Measurements from ENCODE around the gene FLRT2. TPM values are rescaled to one million over a fixed set of nuclear protein-coding genes. Genes with fewer than 3 reads are reported as not detected.

The FLRT2 gene
- total RNA-seq, 1 experiment from 2014 or later: 2.1 TPM

DNA sequence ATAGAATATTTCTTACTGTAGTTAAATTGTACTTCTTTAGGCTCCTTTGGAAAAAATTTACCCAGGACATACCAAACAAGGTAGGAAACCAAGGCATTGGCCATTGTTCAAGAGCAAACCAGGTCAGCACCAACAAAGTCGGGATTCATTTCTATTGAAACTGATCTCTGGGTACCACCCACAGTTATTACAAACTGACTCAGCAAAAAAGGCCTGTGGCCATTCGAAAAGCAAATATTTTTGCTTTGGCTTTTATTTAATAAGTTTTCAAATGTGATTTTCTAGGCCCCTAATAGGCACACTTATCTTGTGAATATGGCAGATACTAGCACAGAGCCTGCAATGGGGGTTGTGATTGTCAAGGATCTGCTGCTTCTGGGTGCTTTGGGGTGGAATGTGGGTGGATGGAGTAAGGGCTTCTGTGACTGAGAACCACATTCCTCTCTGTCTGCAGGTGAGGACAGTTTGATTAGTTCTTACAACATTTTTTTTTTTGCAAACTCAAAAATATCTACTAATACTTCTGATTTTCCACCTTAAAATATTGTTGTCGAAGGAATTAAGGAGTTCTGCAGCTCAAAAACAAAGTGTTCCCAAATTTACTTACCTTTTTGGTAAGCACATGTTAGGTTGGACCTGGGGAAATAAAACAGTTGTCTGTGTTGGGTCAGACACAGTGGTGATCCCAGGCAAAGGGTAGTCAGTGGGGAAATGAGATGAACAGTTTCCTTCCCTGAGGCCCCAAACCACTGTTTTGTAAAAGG lies 45.1 kb downstream of the FLRT2 start:
- H2AFZ ChIP-seq: no peak overlapping the region
- no peaks in the 10 kb centered on the region for H3K27me3 ChIP-seq (ENCODE audit: insufficient read depth, low read depth)
- POLR2A ChIA-PET (ENCODE audit: unreplicated experiment): no interaction called here
- no peaks in the 10 kb centered on the region for H3K79me2 ChIP-seq (ENCODE audit: low read depth)
- BruUV-seq (replicated peaks): no TSS peak
- H3K4me1 ChIP-seq (replicated peaks; ENCODE audit: insufficient read depth): no peaks in the 10 kb centered on the region
- no peak overlapping the region for H3K27ac ChIP-seq
- no peaks in the 10 kb centered on the region for H3K9me3 ChIP-seq (ENCODE audit: insufficient read depth, low read depth)
- H3K4me2 ChIP-seq: no peak overlapping the region
- no peaks in the 10 kb centered on the region for H3K36me3 ChIP-seq (ENCODE audit: low read depth)
- TF ChIP-seq EZH2 (IDR thresholded peaks at IDR 0.05; ENCODE audit: low read depth): no peak
- TF ChIP-seq, protein P1, sequence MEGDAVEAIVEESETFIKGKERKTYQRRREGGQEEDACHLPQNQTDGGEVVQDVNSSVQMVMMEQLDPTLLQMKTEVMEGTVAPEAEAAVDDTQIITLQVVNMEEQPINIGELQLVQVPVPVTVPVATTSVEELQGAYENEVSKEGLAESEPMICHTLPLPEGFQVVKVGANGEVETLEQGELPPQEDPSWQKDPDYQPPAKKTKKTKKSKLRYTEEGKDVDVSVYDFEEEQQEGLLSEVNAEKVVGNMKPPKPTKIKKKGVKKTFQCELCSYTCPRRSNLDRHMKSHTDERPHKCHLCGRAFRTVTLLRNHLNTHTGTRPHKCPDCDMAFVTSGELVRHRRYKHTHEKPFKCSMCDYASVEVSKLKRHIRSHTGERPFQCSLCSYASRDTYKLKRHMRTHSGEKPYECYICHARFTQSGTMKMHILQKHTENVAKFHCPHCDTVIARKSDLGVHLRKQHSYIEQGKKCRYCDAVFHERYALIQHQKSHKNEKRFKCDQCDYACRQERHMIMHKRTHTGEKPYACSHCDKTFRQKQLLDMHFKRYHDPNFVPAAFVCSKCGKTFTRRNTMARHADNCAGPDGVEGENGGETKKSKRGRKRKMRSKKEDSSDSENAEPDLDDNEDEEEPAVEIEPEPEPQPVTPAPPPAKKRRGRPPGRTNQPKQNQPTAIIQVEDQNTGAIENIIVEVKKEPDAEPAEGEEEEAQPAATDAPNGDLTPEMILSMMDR (conservative IDR thresholded peaks at IDR 0.05): no peak
- CTCF ChIA-PET: no interaction called here
- no peaks in the 10 kb centered on the region for H4K20me1 ChIP-seq (ENCODE audit: insufficient read depth)
- no peaks in the 10 kb centered on the region for H3K9me2 ChIP-seq (ENCODE audit: insufficient read depth)
- intact Hi-C loops (cut with micrococcal nuclease; ENCODE audit: unreplicated experiment): no loop called here
- no peaks in the 10 kb centered on the region for H3F3A ChIP-seq (ENCODE audit: insufficient read depth, low read depth)
- H3K4me3 ChIP-seq: no peak overlapping the region
- DNase-seq: no peak

- H3K4me3 ChIP-seq: no peak overlapping the region
- no peaks in the 10 kb centered on the region for H3K27me3 ChIP-seq (ENCODE audit: insufficient read depth, low read depth)
- H3F3A ChIP-seq (ENCODE audit: insufficient read depth, low read depth): no peaks in the 10 kb centered on the region
- no peaks in the 10 kb centered on the region for H3K9me3 ChIP-seq (ENCODE audit: insufficient read depth, low read depth)
- no peak for DNase-seq
- ChIA-PET POLR2A (ENCODE audit: unreplicated experiment) (no interaction called here), CTCF (no interaction called here)
- H3K36me3 ChIP-seq (ENCODE audit: low read depth): no peaks in the 10 kb centered on the region
- no peaks in the 10 kb centered on the region for H3K79me2 ChIP-seq (ENCODE audit: low read depth)
- no peak overlapping the region for H3K27ac ChIP-seq
- intact Hi-C loops (cut with micrococcal nuclease; ENCODE audit: unreplicated experiment): no loop called here
- no peaks in the 10 kb centered on the region for H3K9me2 ChIP-seq (ENCODE audit: insufficient read depth)
- TF ChIP-seq EZH2 (IDR thresholded peaks at IDR 0.05; ENCODE audit: low read depth): no peak
- TF ChIP-seq, protein P1 (conservative IDR thresholded peaks at IDR 0.05): no peak
- H3K4me2 ChIP-seq: no peak overlapping the region
- H4K20me1 ChIP-seq (ENCODE audit: insufficient read depth): no peaks in the 10 kb centered on the region
- no peaks in the 10 kb centered on the region for H3K4me1 ChIP-seq (replicated peaks; ENCODE audit: insufficient read depth)
- no TSS peak for BruUV-seq (replicated peaks)
- H2AFZ ChIP-seq: no peak overlapping the region
Measured at GRCh38 chr14:85575617-85575898, 45.6 kb downstream of the FLRT2 start.

- no peak overlapping the region for H3K4me2 ChIP-seq
Measured at GRCh38 chr14:85576218-85576617, 46.3 kb downstream of the FLRT2 start.

More at GRCh38 chr14:85576218-85576617, 46.3 kb downstream of the FLRT2 start:
- Histone ChIP-seq H3K27ac (no peak overlapping the region), H3K4me1 (replicated peaks; ENCODE audit: insufficient read depth) (no peaks in the 10 kb centered on the region), H3K79me2 (ENCODE audit: low read depth) (no peaks in the 10 kb centered on the region), H3K27me3 (ENCODE audit: insufficient read depth, low read depth) (no peaks in the 10 kb centered on the region), H2AFZ (no peak overlapping the region), H3K4me3 (no peak overlapping the region), H3K9me2 (ENCODE audit: insufficient read depth) (no peaks in the 10 kb centered on the region), H3K36me3 (ENCODE audit: low read depth) (no peaks in the 10 kb centered on the region), H3F3A (ENCODE audit: insufficient read depth, low read depth) (no peaks in the 10 kb centered on the region), H4K20me1 (ENCODE audit: insufficient read depth) (no peaks in the 10 kb centered on the region), H3K9me3 (ENCODE audit: insufficient read depth, low read depth) (no peaks in the 10 kb centered on the region)
- ChIA-PET CTCF (no interaction called here), POLR2A (ENCODE audit: unreplicated experiment) (no interaction called here)
- intact Hi-C loops (cut with micrococcal nuclease; ENCODE audit: unreplicated experiment): no loop called here
- DNase-seq: no peak
- TF ChIP-seq EZH2 (IDR thresholded peaks at IDR 0.05; ENCODE audit: low read depth): no peak
- BruUV-seq (replicated peaks): no TSS peak
